ENCODE measurements around the gene SHMT2. TPM values are rescaled to one million over a fixed set of nuclear protein-coding genes. Genes with fewer than 3 reads are reported as not detected.
A peak's percentile ranks its signal among the peaks of the same experiment; 100 is the strongest.

SHMT2 gene
- total and polyA plus RNA-seq, 9 of the 15 experiments (the other 6 are each of a cell fraction or from before 2014, with no cell fraction given): 46.1 to 319 (median 115) TPM

DNA sequence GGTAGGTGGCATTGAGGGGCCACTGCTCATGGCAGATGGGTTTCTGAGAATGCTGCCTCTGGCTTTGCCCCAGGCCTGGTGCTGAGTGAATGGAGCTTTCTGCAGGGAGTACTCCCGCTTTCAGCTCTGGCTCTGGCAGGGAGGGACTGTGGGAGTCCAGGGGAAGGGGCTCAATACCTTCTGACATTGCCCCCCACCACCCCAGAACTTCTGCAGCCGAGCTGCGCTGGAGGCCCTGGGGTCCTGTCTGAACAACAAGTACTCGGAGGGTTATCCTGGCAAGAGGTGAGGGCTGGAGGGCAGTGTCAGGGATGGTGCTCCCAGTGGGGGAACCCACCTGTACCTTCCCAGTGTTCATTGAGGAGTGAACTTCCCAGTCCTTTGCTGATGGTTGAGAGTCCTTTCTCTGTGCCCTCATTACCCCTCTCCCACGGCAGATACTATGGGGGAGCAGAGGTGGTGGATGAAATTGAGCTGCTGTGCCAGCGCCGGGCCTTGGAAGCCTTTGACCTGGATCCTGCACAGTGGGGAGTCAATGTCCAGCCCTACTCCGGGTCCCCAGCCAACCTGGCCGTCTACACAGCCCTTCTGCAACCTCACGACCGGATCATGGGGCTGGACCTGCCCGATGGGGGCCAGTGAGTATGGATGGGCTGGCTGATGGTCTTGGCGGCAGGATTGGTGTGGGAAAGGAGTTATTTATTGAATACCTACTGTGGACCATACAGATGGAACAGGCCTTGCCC is 1.9 kb downstream of the SHMT2 start:
- no peak for FAIRE-seq

More for the DNA sequence above, 1.9 kb downstream of the SHMT2 start:
- Histone ChIP-seq H3K9me3 (replicated peaks; ENCODE audit: control insufficient read depth, insufficient read depth, low read depth, low read length) (no peaks in the 10 kb centered on the region), H3K9ac (ENCODE audit: insufficient read depth in 1 of 2, low read depth in 2 of 2, low read length in 2 of 2) (peak overlapping the region; percentile 92 to 96), H3K9me1 (ENCODE audit: control insufficient read depth, insufficient read depth, low read length) (peaks cover 9% of the 10 kb centered on the region), H3K79me2 (ENCODE audit: control insufficient read depth, insufficient read depth, low read length) (peaks cover 28% of the 10 kb centered on the region), H3K4me3 (peak overlapping the region; percentile 64), H3K4me2 (ENCODE audit: insufficient read depth, low read length) (peak overlapping the region; percentile 97), H2AFZ (ENCODE audit: low read depth, low read length) (no peak overlapping the region), H3K27me3 (ENCODE audit: control insufficient read depth in 2 of 2, insufficient read depth in 2 of 2, low read length in 2 of 2) (no peaks in the 10 kb centered on the region), H3K36me3 (ENCODE audit: control insufficient read depth, insufficient read depth, low read length) (peaks cover 53% of the 10 kb centered on the region; the same call in 2 of the 3 replicates), H3K27ac (ENCODE audit: extremely low read depth, low read depth, low read length) (no peak overlapping the region; the same call in 2 of the 3 replicates), H4K20me1 (replicated peaks; ENCODE audit: control insufficient read depth, insufficient read depth, low read length) (peaks cover 12% of the 10 kb centered on the region), H3K4me1 (replicated peaks in 1 of 2; ENCODE audit: control insufficient read depth in 2 of 2, insufficient read depth in 2 of 2, low read length in 2 of 2) (peaks cover 47 to 68% of the 10 kb centered on the region in 2 experiments)
- intact Hi-C loops (cut with micrococcal nuclease) (no loop called here), in situ Hi-C loops (cut with MboI) (no loop called here)
- no TSS peak for BruUV-seq (replicated peaks)
- ChIA-PET POLR2A (interaction anchor here (0.6 to 1.3 kb wide), 3 partner anchors 10 to 18 kb away, joined by 3 read pairs; no protein-coding TSS in a partner anchor), CTCF (ENCODE audit: low intra/inter-chr PET ratio) (interaction anchor here (1.0 kb wide), 1 partner anchor 18 kb away, joined by 4 read pairs; no protein-coding TSS in a partner anchor)
- TF ChIP-seq TBL1XR1 (IDR thresholded peaks at IDR 0.05; ENCODE audit: low read length in 2 of 2) (no peak), POLR2G (IDR thresholded peaks at IDR 0.05; ENCODE audit: low read depth, low read length) (peak; percentile 27; the same call in 1 of the 2 replicates), ZNF175 (CRISPR knock-in tag; IDR thresholded peaks at IDR 0.05; ENCODE audit: low read depth) (no peak), RHOXF2B (CRISPR knock-in tag; conservative IDR thresholded peaks at IDR 0.05) (no peak), SRF (CRISPR knock-in tag; IDR thresholded peaks at IDR 0.05) (no peak), RBFOX2 (IDR thresholded peaks at IDR 0.05; ENCODE audit: low read depth, low read length) (peak; percentile 44; the same call in 1 of the 2 replicates)
- TF ChIP-seq, protein P1, sequence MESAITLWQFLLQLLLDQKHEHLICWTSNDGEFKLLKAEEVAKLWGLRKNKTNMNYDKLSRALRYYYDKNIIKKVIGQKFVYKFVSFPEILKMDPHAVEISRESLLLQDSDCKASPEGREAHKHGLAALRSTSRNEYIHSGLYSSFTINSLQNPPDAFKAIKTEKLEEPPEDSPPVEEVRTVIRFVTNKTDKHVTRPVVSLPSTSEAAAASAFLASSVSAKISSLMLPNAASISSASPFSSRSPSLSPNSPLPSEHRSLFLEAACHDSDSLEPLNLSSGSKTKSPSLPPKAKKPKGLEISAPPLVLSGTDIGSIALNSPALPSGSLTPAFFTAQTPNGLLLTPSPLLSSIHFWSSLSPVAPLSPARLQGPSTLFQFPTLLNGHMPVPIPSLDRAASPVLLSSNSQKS (CRISPR knock-in tag; IDR thresholded peaks at IDR 0.05): no peak
- no peak for ATAC-seq
- 93% methylated on average over 13 of the region's 13 CpGs for WGBS (ENCODE audit: insufficient coverage, low coverage, missing lambda C conversion rate)
- no peak for DNase-seq (ENCODE audit: extremely low read depth in 1 of 4, low spot score in 3 of 4)

Data from K562 (cell line).